ENCODE data around the gene PHF19.
A peak's percentile ranks its signal among the peaks of the same experiment; 100 is the strongest.

PHF19 gene

DNA sequence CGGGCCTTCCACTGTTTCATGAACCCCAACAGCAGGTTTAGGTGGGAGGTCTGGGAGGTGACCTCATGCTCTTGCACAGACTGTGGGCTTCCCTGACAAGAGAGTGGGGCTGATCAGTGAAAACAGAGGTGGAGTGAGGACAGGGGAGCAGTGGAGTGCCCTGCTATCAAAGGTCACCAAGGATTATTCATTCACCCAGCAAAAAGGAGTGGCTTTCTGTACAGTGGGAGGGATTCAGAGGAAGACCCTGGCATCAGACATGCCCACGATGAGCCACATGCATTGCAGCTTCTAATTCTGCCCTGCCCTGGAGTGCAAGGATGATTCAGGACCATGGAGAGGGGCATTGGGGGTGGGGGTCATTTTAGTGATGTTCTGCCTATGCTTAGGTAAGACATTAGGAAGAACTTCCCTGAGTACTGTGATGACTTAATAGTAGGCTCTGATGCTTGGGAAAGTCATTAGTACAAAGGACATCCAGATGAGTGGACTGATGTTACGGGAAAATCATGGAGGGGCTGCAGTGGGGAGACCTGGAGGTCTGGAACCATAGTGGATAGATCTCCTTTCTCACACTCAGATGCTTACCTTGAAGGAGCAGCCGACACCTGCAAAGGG is 36.8 kb upstream of the PHF19 start:
- DNase-seq = peak; percentile 41

DNA sequence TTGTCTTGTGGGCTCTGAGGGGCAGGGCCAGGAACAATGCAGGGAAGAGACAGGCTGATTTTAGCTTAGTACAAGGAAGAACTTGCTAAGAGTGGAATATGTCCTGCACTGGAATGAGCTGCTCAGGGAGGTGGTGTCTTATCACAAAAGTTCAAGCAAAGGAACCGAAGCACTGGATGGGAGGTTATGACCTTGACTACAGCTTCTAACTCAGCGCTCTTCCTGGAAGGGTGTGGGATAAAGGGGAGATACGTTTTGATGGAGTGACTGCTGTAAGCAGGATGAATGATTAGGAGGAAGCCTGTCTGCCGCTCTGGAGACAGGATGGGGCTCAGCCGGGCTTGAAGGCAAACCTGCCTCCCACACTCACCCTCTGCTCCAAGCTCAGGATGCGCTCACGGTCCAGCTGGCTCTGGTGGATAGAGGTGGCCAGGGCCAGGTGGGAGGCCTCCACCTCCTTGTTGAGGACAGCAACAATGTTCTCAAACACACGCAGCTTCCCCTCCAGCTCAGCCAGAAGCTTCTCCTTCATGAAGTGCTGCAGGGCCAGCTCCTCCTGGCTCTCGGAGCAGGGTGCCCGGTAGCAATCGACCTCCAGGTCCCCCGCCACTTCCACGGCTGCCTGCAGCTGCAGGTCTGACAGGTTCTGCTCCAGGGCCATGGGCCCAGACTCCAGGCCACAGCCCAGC is 36.1 kb upstream of the PHF19 start:
- DNase-seq = no peak

DNA sequence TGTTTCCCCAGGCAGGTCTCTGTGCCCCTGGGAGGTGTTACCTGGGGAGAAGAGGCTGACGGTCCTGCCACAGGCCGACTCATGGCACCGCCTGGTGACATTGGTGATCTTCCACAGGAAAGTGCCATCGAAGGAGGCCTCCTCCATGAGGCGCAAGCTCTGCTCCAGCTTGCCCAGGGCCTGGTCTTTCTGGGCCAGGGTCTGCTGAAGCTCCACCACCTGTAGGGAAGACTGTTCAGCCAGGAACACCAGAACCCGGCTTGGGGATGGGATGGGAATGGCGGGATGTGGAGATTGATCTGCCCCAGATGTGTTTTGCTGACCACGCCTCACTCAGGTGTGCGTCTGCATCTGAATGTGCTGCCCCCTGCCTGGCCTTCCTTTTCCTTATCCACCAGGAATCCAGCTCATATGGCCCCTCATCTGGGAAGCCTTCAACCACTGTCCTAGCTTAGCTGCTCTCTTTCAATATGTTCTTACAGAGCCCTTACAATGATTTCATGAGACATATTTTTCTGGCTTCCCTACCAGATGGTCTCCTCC is 34.4 kb upstream of the PHF19 start:
- no peak for DNase-seq

DNA sequence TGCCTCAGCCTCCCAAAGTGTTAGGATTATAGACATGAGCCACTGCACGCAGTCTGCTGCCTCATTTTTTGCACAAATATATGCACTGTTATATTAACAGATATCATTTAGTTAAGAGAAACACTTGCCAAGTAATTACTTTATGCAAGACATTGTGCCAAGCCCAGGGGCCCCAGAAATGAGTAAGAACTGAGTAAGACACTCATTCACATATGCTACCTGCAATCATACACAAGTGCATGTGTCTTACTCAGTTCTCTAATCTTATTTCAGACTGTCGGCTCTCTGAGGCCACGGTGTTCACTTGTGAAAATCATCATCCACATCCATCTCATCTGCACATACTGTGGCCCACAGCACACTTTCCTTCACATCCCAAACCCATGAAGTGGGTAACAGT is 33.7 kb upstream of the PHF19 start:
- DNase-seq = no peak

DNA sequence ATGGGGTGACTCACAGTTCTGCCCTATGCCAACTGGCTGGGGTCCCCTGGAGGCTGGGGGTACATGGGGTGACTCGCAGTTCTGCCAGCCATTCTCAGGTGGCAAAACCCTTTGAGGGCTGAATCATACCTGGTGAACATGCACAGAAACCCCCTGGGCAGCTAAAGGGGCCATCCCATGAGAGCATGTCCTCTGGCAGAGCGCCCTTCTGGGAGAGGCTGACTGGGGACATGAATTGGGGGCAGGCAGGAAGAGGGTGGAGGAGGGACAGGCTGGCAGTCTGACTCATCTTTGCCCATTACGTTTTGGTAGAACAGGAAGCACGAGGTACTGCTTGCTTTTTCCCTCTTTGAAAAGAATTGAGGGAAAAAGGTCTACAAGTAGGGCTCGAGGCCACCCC is 32.9 kb upstream of the PHF19 start:
- no peak for DNase-seq

DNA sequence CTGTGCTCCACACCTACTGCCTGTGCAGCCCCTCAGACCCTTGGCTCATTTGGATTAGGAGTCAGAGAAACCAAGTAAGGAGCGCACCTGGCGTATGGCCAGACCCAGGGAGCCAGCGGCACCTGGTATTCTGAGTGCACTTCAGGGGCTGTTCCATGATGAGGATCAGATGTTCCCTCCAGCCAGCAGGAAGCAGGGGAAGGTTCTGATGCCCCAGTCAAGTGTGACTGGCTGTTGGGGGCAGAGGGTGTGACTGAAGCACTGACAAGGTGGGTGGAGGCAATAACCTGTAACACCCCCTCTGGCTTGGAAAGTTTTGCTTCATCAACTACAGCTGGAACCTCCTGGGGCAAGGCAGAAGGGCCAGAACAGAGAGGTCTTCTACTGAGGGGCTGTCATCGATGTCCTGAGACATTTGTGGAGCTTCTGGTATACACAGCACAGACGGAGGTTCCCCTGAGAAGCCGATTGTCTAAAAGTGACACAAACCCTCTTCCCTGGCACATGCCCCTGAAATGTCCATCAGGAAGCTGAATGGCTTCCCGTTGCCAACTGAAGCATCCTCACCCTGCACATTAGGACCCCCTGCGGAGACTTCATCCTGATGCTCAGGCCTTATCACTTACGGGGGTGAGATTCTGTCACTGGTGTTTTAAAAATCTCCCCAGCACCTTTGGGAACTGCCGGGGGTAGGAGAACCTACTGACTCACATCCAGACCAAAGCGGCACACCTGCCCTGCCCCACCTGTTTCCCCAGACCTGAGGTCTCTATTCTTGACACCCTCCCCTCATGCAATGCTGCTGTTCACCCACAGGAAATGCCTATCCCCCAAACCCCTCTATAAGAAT is 28.6 kb upstream of the PHF19 start:
- DNase-seq = no peak

DNA sequence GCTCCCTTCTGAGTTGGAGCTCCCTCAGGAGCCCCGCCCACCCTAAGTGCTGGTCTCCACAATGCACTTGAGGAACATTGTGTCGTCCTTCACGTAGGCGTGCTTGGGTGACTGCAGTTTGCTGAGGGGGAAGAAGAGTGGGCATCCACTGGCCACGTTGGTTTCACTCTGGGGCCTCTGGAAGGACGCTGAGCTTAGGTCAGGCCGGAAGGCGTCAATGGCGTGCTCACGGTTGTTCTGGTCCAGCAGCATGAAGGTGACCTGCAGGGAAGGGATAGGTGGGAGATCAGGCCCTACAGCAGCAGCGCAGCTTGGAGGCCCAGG is 28.0 kb upstream of the PHF19 start:
- DNase-seq = no peak

DNA sequence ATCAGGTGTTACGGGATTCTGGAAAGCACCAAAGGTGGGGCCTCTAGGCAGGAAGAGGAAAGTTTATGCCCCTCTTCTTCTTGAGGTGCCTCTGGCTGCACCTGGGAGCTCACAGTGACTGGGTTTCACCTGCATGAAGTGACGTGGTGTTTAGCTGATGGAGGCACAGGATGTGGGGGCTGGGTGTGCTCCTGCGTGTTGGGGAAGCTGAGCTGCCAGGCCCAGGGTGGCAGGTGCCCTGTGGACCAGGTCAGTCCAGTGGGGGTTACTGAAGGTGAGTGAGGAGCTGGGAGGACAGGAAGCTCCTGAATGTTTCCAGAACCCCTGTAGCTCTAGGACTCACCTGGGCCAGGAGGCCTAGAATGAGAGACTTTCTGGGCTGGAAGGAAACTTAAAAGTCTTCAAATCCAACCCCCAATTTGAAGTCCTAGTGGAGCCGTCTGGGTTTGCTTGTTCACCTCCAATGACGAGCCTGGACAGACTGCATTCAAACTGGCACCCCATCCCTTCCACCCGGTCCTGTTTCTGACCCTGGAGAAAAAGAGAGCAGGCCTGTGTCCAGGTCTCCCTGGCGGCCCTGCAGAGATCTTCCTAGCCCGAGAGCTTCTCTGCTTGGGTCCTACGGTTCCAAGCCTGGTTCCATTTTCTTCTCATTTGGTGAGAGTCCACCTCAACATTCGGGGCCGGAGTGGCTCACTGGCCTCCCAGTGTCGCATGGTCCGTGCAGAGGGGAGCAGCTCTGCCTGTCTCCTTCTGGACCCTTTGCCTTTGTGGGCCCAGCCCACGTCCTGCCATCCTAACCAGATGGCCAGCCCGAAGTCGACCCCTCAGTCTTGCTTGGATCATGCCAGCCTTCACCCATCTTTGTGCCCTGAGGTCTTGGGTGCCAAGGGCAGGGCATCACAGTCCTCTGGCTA is 27.3 kb upstream of the PHF19 start:
- DNase-seq = no peak

DNA sequence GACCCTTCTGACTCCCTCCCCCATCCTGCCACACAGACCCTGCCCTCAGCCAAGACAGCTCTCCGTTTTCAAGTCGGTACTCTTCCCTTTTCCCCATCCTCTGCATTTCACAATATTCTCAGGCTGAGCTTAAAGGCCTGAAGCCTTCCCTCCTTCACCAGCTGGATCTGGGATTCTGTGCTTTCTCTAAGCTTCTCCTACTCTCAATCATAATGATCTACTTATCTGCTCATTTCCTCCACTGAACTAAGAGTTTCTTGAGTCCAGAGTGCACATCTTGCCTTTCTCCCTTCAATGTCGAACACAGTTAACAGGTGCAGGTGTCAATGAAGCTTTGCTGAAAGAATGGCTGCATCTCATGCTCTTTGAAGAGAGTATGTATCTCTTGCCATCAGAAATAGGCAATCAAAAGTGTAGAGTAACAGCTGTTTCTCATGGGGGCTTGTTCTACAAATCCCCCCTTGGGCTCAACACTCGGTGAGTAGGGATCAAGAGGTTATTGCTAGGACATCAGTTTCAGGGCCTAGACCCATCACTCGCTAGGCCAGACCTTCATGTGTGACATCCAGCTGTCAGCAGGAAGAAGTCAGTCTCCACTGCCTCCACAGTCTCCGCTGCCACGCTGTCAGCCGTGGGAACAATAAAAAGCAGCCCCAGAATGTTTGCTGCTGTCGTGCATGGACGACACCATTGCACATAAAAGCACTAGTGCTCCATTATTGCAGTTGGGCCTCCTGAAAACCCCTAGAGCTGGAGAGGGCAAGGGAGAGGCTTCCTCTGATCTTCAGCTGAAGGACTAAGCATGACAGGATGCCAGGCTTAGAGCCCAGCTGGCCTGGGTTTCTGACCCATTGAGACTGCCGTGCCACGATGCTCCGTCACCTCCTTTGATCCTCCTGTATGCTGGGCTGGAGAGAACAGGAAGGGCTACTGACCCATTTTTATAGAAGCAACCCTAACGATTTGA is 25.9 kb upstream of the PHF19 start:
- DNase-seq = no peak

DNA sequence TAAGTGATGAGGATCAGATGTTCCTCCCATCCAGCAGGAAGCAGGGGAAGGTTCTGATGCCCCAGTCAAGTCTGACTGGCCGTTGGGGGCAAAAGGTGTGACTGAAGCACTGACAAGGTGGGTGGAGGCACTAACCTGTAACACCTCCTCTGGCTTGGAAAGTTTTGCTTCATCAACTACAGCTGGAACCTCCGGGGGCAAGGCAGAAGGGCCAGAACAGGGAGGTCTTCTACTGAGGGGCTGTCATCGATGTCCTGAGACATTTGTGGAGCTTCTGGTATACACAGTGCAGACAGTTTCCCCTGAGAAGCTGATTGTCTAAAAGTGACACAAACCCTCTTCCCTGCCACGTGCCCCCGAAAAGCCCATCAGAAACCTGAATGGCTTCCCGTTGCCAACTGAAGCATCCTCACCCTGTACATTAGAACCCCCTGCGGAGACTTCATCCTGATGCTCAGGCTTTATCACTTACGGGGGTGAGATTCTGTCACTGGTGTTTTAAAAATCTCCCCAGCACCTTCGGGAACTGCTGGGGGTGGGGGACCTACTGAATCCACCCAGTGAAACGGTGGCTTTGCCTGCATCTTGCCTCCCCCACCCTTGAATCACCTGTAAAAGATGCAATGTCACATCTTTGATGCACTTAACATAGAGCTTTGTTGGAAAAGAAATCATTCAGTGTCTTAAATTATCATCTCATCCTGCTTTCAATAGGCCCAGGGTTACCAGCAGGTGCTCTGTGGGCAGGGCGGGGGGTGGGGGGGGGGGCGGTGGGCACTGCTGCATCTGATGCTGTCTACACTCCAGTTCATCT is 25.0 kb upstream of the PHF19 start:
- no peak for DNase-seq

DNA sequence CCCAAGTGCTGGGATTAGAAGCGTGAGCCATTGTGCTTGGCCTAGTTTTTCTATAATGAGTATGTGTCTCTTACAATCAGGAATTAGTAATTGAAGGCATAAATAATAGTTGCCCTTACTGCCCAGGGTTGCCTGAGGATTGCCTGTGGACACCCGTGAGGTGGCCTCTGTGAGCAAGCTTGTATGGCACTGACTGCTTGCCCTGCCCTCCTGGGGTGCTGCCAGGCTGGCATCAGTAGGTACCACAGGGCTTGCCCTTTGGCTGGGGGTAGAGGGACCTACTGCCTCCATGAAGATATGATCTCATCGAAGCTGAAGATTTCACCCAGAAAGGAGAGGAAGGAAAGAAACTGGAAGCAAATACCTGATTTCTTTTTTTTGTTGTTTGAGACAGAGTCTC is 23.8 kb upstream of the PHF19 start:
- DNase-seq = no peak

DNA sequence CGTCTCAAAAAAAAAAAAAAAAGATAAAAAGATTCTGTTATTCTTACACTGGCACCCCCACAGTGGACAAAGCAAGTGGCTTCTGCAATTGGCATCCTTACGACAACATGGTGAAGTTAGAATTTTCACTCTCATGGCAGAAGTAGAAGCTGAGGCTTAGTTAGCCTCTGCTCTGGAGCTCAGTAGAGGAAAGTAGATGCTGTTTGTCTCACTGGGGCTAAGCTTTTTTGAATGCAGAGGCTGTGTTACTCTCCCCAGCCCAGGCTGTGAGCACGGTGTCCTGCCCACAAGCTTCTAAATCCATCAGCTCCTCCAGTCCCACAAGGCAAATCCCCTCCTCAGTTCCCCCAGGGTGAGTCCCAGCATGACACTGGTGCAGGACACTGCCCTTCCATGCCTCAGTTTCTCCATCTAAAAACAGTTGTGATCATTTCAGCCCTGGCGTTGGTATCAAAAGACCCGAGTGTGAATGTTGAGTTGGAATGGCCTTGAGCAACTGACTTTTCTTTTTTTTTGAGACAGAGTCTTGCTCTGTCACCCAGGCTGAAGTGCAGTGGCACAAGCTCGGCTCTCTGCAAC is 22.6 kb upstream of the PHF19 start:
- DNase-seq = no peak

DNA sequence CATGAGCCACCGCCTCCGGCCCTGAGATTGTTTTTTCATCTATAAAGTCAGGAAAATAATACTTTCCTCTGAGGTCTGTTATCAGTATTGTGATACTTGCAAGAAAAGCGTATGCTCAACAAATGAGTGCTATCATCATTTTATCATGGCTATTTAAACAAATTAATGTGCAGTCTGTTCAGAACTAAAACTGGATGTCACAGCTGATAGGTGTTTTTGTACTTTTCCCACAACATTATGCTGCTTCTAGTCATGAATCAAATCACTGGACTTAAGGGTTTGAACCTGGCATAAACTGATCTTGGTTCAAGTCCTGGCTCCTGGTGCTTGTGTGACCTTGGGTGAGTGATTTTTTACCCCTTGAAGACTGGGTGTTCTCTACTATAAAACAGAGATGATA is 21.4 kb upstream of the PHF19 start:
- DNase-seq = no peak

DNA sequence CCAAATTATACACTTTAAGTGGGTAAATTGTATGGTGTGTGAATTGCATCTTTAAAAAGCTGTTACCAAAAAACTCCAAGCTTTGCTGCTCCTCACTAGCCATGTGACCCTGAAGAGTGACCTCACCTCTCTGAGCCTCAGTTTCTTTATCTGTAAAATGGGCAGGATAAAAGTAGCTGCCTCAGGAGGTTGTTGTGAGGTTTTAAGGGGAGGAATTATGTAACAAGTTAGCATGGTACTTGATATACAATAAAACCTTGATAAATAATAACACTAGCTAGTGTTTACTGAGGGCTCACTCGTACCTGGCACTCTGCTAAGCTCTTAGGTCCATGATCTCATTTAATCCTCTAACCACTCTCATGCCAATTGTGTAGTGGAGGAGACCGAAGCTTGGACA is 19.0 kb upstream of the PHF19 start:
- no peak for DNase-seq

DNA sequence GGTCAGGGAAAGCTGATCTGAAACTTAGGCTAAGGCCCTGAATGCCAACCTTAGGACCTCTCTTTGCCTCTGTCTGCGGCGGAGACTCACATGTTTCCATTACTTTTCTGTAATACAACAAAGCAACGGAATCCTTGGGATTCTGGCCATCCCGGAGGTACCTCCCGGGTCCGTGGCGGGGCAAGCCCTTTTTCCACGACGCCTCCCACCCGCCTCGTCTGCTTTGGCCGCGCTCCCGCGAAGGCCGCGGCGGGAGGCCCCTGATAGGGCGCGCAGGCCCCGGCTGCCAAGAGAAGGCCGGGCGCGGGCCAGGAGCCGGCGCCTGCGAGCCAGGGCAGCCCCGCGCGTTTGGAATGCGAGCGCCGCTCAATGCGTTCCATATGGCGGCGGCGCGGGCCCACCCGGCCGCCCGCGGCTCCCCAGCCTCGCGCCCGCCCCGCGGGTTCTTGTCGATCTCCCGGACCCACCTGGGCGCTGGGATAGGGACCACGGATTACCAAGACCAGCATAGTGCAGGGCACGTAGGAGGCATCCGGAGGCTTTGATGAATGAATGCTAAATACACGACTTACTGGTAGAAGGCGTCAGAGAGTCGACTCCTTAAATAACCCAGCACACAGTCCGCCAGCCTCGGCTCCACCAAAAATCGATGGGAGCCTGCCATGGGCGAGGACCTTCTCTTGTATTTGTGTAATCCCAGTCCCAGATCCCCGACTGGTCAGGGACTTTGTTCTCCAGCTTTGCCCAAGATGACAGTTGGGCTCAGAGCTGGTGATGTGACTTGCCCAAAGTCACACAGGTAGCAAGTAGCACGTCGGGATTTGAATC is 17.5 kb upstream of the PHF19 start:
- DNase-seq = no peak

DNA sequence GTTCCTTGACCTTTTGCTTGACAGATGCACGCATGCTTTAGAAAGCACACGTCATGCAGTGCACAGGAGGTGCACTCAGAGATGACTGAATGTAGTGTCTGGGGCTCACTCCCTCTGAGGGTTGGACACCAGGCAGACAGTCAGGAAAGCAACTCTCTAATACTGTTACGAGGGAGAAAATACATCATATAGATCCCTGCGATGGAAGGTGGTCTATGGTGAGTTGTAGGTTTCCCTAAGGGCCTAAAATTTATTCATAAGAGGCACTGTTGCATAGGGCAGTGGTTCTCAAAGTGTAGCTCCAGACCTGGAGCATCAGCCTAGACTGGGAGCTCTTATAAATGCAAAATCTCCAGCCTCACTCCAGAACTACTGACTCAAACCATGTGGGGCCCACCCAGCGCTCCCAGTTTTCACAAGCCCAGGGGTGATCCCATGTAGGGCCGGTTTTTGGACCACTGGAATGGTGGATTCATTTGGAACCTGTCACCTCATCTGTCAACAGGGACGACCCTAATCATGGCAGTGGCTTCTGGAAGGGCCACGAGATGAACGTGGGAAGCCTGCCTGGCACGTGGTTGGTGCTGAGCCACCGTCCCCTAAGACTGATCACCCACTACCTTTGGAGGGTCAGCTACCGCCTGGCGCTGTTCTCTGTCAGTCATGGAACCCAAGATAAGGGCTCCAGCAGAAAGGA is 16.8 kb upstream of the PHF19 start:
- DNase-seq = no peak

DNA sequence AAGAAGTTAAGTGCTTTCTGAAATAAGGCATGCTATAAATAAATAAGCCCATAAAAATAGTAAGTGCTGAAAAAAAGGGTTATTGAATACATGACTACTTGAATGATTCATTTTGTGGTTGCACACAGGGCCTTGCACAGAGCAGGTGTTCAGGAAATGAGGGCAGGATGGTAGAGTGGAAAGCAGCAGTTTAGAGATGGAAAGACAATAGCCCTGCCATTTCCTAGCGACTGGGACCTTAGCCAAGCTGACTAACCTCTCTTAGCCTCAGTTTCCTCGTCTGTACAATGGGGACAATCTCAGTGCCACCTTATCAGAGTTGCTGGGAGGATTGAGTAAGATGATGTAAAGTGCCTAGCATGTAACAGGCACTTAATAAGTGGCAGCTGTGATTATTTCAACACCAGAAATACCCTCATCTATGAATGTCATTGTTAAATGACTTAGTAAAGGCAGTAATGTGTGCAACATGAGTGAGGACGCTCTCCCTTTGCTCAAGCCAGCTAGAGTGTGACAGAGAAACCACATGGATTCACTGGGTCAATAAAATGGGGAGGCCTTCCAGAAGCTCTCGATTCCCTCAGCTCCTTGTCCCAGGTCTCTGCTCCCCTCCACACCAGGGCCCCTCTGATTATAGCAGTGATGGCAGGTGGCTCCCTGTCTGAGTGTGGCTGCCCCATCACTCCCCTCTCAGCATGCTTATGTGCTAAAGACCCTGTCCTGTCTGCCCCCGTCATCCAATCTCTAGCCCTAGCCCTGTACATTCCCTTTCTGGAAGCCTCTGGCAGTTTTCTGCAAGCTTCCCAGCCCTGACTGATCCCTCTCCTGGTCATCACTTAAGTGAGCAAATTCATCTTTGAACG is 16.0 kb upstream of the PHF19 start:
- peak; percentile 11 for DNase-seq
